Fibroblast of lung (primary cell): ENCODE data around the gene SLC35F4.

Experiments
- CTCF ChIP-seq, 2 donors: IDR thresholded peaks in 1 of 2; conservative IDR thresholded peaks in 1 of 2; 1 replicate in 1 of 2; 2 replicates in 1 of 2; pipeline ENCODE4 v1.5.1; 2011 to 2012; ENCODE audit warnings: low read length in 2 of 2, control low read depth in 1 of 2, inconsistent platforms in 1 of 2, low read depth in 1 of 2, mild to moderate bottlenecking in 1 of 2
- EZH2 ChIP-seq: IDR thresholded peaks from 2 replicates; pipeline ENCODE4 v1.5.1; 2012; ENCODE audit warnings: low read length, control low read depth, mild to moderate bottlenecking; ENCODE audit errors: missing control alignments

GRCh38 chr14:57729208-57730187 is 136.4 kb downstream of the SLC35F4 start:
- TF ChIP-seq CTCF (conservative IDR thresholded peaks at IDR 0.05 in 1 of 2, IDR thresholded peaks at IDR 0.05 in 1 of 2; ENCODE audit: low read depth in 1 of 2, low read length in 2 of 2) (no peak), EZH2 (no peak)
